NCI-H146 treated with DMSO at 0.1 percent for 48 hours (cell line): ENCODE measurements around the gene DRICH1.
"Not testable (repeated sequence)": the region's sequence is repeated elsewhere in the genome, so short reads cannot be mapped to it uniquely, and the experiment has no call there.

Source experiments
- DNase-seq: peaks from one replicate; lab custom pipeline; 2025; ENCODE audit not compliant: unreplicated experiment; lab: John Stamatoyannopoulos, UW

The DRICH1 gene

GRCh38 chr22:23603266-23603665 lies 28.9 kb downstream of the DRICH1 start:
- DNase-seq, result no peak

- no peak for DNase-seq
These were observed 33.2 kb downstream of the DRICH1 start for GRCh38 chr22:23598805-23599518.

- DNase-seq, result not testable (repeated sequence)
These were observed 34.4 kb downstream of the DRICH1 start for GRCh38 chr22:23597576-23598268.

GRCh38 chr22:23595904-23596303 lies 36.2 kb downstream of the DRICH1 start:
- DNase-seq, result not testable (repeated sequence)

- DNase-seq, result no peak
These were observed 40.3 kb downstream of the DRICH1 start for GRCh38 chr22:23591846-23592245.

- DNase-seq, result peak; percentile 8
These were observed 40.8 kb downstream of the DRICH1 start for GRCh38 chr22:23591201-23591791.

- DNase-seq, result no peak
These were observed 48.3 kb downstream of the DRICH1 start for GRCh38 chr22:23583836-23584235.

- no peak for DNase-seq
These were observed 49.0 kb downstream of the DRICH1 start for GRCh38 chr22:23583153-23583552.

- DNase-seq, result no peak
These were observed 50.9 kb downstream of the DRICH1 start for GRCh38 chr22:23581260-23581650.

GRCh38 chr22:23580576-23581259 lies 51.4 kb downstream of the DRICH1 start:
- no peak for DNase-seq

- DNase-seq, result no peak
These were observed 52.1 kb downstream of the DRICH1 start, which contains the start of gene IGLL1 for GRCh38 chr22:23579870-23580575. TSS of gene IGLL1 (minus strand) at chr22:23580290. CDS start at chr22:23580190, 100 bp downstream.

- DNase-seq, result no peak
These were observed 52.8 kb downstream of the DRICH1 start for GRCh38 chr22:23579280-23579679.

GRCh38 chr22:23578306-23578705 lies 53.8 kb downstream of the DRICH1 start:
- no peak for DNase-seq

GRCh38 chr22:23576681-23577080 lies 55.4 kb downstream of the DRICH1 start:
- no peak for DNase-seq

GRCh38 chr22:23575601-23576000 lies 56.5 kb downstream of the DRICH1 start:
- DNase-seq, result no peak

GRCh38 chr22:23574877-23575276 lies 57.2 kb downstream of the DRICH1 start:
- DNase-seq, result no peak

GRCh38 chr22:23574371-23574811 lies 57.7 kb downstream of the DRICH1 start:
- DNase-seq, result no peak

GRCh38 chr22:23573701-23574235 lies 58.4 kb downstream of the DRICH1 start:
- DNase-seq, result not testable (repeated sequence)

GRCh38 chr22:23573106-23573505 lies 59.0 kb downstream of the DRICH1 start:
- DNase-seq, result not testable (repeated sequence)

GRCh38 chr22:23571486-23571885 lies 60.6 kb downstream of the DRICH1 start:
- no peak for DNase-seq
